ENCODE measurements around the gene ADAT3. TPM values are rescaled to one million over a fixed set of nuclear protein-coding genes. Genes with fewer than 3 reads are reported as not detected.
"Not testable (repeated sequence)": the region's sequence is repeated elsewhere in the genome, so short reads cannot be mapped to it uniquely, and the experiment has no call there.

The ADAT3 gene
- polyA plus RNA-seq, 2 donors: 6.4 to 6.9 TPM

GRCh38 chr19:1882786-1883692, 22.2 kb upstream of the ADAT3 start:
- Histone ChIP-seq H3K4me1 (ENCODE audit: control insufficient read depth in 2 of 2, insufficient read depth in 2 of 2, low read length in 1 of 2) (peaks cover 18 to 28% of the 10 kb centered on the region in 2 donors), H3K4me3 (ENCODE audit: low read depth in 1 of 2, low read length in 2 of 2) (peak overlapping the region in 1 of 2 donors; percentile 91), H3K27me3 (ENCODE audit: control insufficient read depth in 1 of 2, insufficient read depth in 2 of 2, low read length in 2 of 2) (no peaks in the 10 kb centered on the region), H3K36me3 (ENCODE audit: control insufficient read depth in 2 of 2, insufficient read depth in 2 of 2, low read length in 1 of 2) (peaks cover 0 to 3% of the 10 kb centered on the region in 2 donors), H3K9me3 (ENCODE audit: control insufficient read depth in 2 of 2, insufficient read depth in 1 of 2, low read depth in 1 of 2, low read length in 1 of 2) (no peaks in the 10 kb centered on the region), H3K27ac (ENCODE audit: low read depth in 2 of 2, low read length in 1 of 2) (peak overlapping the region; percentile 88 to 92)
- WGBS, 2 donors: 59 to 62% methylated on average over 25 of the region's 25 CpGs

- peaks cover 18 to 28% of the 10 kb centered on the region in 2 donors for H3K4me1 ChIP-seq (ENCODE audit: control insufficient read depth in 2 of 2, insufficient read depth in 2 of 2, low read length in 1 of 2)
- H3K9me3 ChIP-seq (ENCODE audit: control insufficient read depth in 2 of 2, insufficient read depth in 1 of 2, low read depth in 1 of 2, low read length in 1 of 2): no peaks in the 10 kb centered on the region
- H3K27me3 ChIP-seq (ENCODE audit: control insufficient read depth in 1 of 2, insufficient read depth in 2 of 2, low read length in 2 of 2): no peaks in the 10 kb centered on the region
- peak overlapping the region; percentile 84 to 91 for H3K4me3 ChIP-seq (ENCODE audit: low read depth in 1 of 2, low read length in 2 of 2)
- 16 to 19% methylated on average over 8 of the region's 8 CpGs for WGBS, 2 donors
- H3K36me3 ChIP-seq (ENCODE audit: control insufficient read depth in 2 of 2, insufficient read depth in 2 of 2, low read length in 1 of 2): peaks cover 0 to 3% of the 10 kb centered on the region in 2 donors
- peak overlapping the region; percentile 88 to 92 for H3K27ac ChIP-seq (ENCODE audit: low read depth in 2 of 2, low read length in 1 of 2)
These were observed 21.4 kb upstream of the ADAT3 start for GRCh38 chr19:1883784-1884183.

- peaks cover 0 to 3% of the 10 kb centered on the region in 2 donors for H3K36me3 ChIP-seq (ENCODE audit: control insufficient read depth in 2 of 2, insufficient read depth in 2 of 2, low read length in 1 of 2)
- H3K4me3 ChIP-seq (ENCODE audit: low read depth in 1 of 2, low read length in 2 of 2): peak overlapping the region; percentile 84 to 91
- H3K27ac ChIP-seq (ENCODE audit: low read depth in 2 of 2, low read length in 1 of 2): peak overlapping the region; percentile 88 to 92
- 1 to 2% methylated on average over 11 of the region's 11 CpGs for WGBS, 2 donors
- peaks cover 18 to 28% of the 10 kb centered on the region in 2 donors for H3K4me1 ChIP-seq (ENCODE audit: control insufficient read depth in 2 of 2, insufficient read depth in 2 of 2, low read length in 1 of 2)
- no peaks in the 10 kb centered on the region for H3K9me3 ChIP-seq (ENCODE audit: control insufficient read depth in 2 of 2, insufficient read depth in 1 of 2, low read depth in 1 of 2, low read length in 1 of 2)
- H3K27me3 ChIP-seq (ENCODE audit: control insufficient read depth in 1 of 2, insufficient read depth in 2 of 2, low read length in 2 of 2): no peaks in the 10 kb centered on the region
These were observed 20.9 kb upstream of the ADAT3 start for GRCh38 chr19:1884291-1884718.

GRCh38 chr19:1884719-1885334, 20.4 kb upstream of the ADAT3 start:
- Histone ChIP-seq H3K36me3 (ENCODE audit: control insufficient read depth in 2 of 2, insufficient read depth in 2 of 2, low read length in 1 of 2) (peaks cover 0 to 3% of the 10 kb centered on the region in 2 donors), H3K27me3 (ENCODE audit: control insufficient read depth in 1 of 2, insufficient read depth in 2 of 2, low read length in 2 of 2) (no peaks in the 10 kb centered on the region), H3K4me1 (ENCODE audit: control insufficient read depth in 2 of 2, insufficient read depth in 2 of 2, low read length in 1 of 2) (peaks cover 18 to 28% of the 10 kb centered on the region in 2 donors), H3K27ac (ENCODE audit: low read depth in 2 of 2, low read length in 1 of 2) (peak overlapping the region; percentile 88 to 92), H3K4me3 (ENCODE audit: low read depth in 1 of 2, low read length in 2 of 2) (peak overlapping the region; percentile 84 to 91), H3K9me3 (ENCODE audit: control insufficient read depth in 2 of 2, insufficient read depth in 1 of 2, low read depth in 1 of 2, low read length in 1 of 2) (no peaks in the 10 kb centered on the region)
- 0 to 1% methylated on average over 49 to 56 of the region's 56 CpGs for WGBS, 2 donors

- H3K9me3 ChIP-seq (ENCODE audit: control insufficient read depth in 2 of 2, insufficient read depth in 1 of 2, low read depth in 1 of 2, low read length in 1 of 2); H3K27me3 ChIP-seq (ENCODE audit: control insufficient read depth in 1 of 2, insufficient read depth in 2 of 2, low read length in 2 of 2); H3K36me3 ChIP-seq (ENCODE audit: control insufficient read depth in 2 of 2, insufficient read depth in 2 of 2, low read length in 1 of 2): not testable (repeated sequence)
- Histone ChIP-seq H3K4me1 (ENCODE audit: control insufficient read depth in 2 of 2, insufficient read depth in 2 of 2, low read length in 1 of 2) (peaks cover 18 to 24% of the 10 kb centered on the region in 2 donors), H3K27ac (ENCODE audit: low read depth in 2 of 2, low read length in 1 of 2) (peak within 1 kb of the TSS; percentile 88 to 92), H3K4me3 (ENCODE audit: low read depth in 1 of 2, low read length in 2 of 2) (peak within 1 kb of the TSS; percentile 84 to 91)
- 21 to 28% methylated on average over 34 to 46 of the region's 46 CpGs for WGBS, 2 donors
These were observed 19.6 kb upstream of the ADAT3 start, which contains the start of gene ABHD17A for GRCh38 chr19:1885398-1886119. TSS of gene ABHD17A (minus strand) at chr19:1885496. CDS start at chr19:1881566, 3,930 bp downstream.

- not testable (repeated sequence) for H3K9me3 ChIP-seq (ENCODE audit: control insufficient read depth in 2 of 2, insufficient read depth in 1 of 2, low read depth in 1 of 2, low read length in 1 of 2); H3K27ac ChIP-seq (ENCODE audit: low read depth in 2 of 2, low read length in 1 of 2); H3K36me3 ChIP-seq (ENCODE audit: control insufficient read depth in 2 of 2, insufficient read depth in 2 of 2, low read length in 1 of 2); H3K4me3 ChIP-seq (ENCODE audit: low read depth in 1 of 2, low read length in 2 of 2); H3K27me3 ChIP-seq (ENCODE audit: control insufficient read depth in 1 of 2, insufficient read depth in 2 of 2, low read length in 2 of 2)
- 91 to 93% methylated on average over 15 of the region's 15 CpGs for WGBS, 2 donors
- H3K4me1 ChIP-seq (ENCODE audit: control insufficient read depth in 2 of 2, insufficient read depth in 2 of 2, low read length in 1 of 2): peaks cover 15 to 19% of the 10 kb centered on the region in 2 donors
These were observed 18.8 kb upstream of the ADAT3 start for GRCh38 chr19:1886360-1886759.

- Histone ChIP-seq H3K4me1 (ENCODE audit: control insufficient read depth in 2 of 2, insufficient read depth in 2 of 2, low read length in 1 of 2) (peaks cover 8 to 12% of the 10 kb centered on the region in 2 donors), H3K9me3 (ENCODE audit: control insufficient read depth in 2 of 2, insufficient read depth in 1 of 2, low read depth in 1 of 2, low read length in 1 of 2) (no peaks in the 10 kb centered on the region), H3K27ac (ENCODE audit: low read depth in 2 of 2, low read length in 1 of 2) (no peak overlapping the region), H3K36me3 (ENCODE audit: control insufficient read depth in 2 of 2, insufficient read depth in 2 of 2, low read length in 1 of 2) (no peaks in the 10 kb centered on the region), H3K27me3 (ENCODE audit: control insufficient read depth in 1 of 2, insufficient read depth in 2 of 2, low read length in 2 of 2) (no peaks in the 10 kb centered on the region), H3K4me3 (ENCODE audit: low read depth in 1 of 2, low read length in 2 of 2) (no peak overlapping the region)
- WGBS, 2 donors: 80 to 84% methylated on average over 5 of the region's 5 CpGs
These were observed 16.8 kb upstream of the ADAT3 start for GRCh38 chr19:1888385-1888784.

- 91 to 95% methylated on average over 1 of the region's 1 CpG for WGBS, 2 donors
- Histone ChIP-seq H3K9me3 (ENCODE audit: control insufficient read depth in 2 of 2, insufficient read depth in 1 of 2, low read depth in 1 of 2, low read length in 1 of 2) (no peaks in the 10 kb centered on the region), H3K4me3 (ENCODE audit: low read depth in 1 of 2, low read length in 2 of 2) (no peak overlapping the region), H3K27me3 (ENCODE audit: control insufficient read depth in 1 of 2, insufficient read depth in 2 of 2, low read length in 2 of 2) (no peaks in the 10 kb centered on the region), H3K4me1 (ENCODE audit: control insufficient read depth in 2 of 2, insufficient read depth in 2 of 2, low read length in 1 of 2) (no peaks in the 10 kb centered on the region), H3K36me3 (ENCODE audit: control insufficient read depth in 2 of 2, insufficient read depth in 2 of 2, low read length in 1 of 2) (no peaks in the 10 kb centered on the region), H3K27ac (ENCODE audit: low read depth in 2 of 2, low read length in 1 of 2) (no peak overlapping the region)
These were observed 15.3 kb upstream of the ADAT3 start for GRCh38 chr19:1889907-1890306.

GRCh38 chr19:1893791-1894190, 11.4 kb upstream of the ADAT3 start:
- no peaks in the 10 kb centered on the region for H3K9me3 ChIP-seq (ENCODE audit: control insufficient read depth in 2 of 2, insufficient read depth in 1 of 2, low read depth in 1 of 2, low read length in 1 of 2)
- WGBS, 2 donors: 83 to 86% methylated on average over 17 of the region's 17 CpGs
- no peak overlapping the region for H3K27ac ChIP-seq (ENCODE audit: low read depth in 2 of 2, low read length in 1 of 2)

More at GRCh38 chr19:1893791-1894190, 11.4 kb upstream of the ADAT3 start:
- Histone ChIP-seq H3K4me3 (ENCODE audit: low read depth in 1 of 2, low read length in 2 of 2) (no peak overlapping the region), H3K27me3 (ENCODE audit: control insufficient read depth in 1 of 2, insufficient read depth in 2 of 2, low read length in 2 of 2) (no peaks in the 10 kb centered on the region), H3K36me3 (ENCODE audit: control insufficient read depth in 2 of 2, insufficient read depth in 2 of 2, low read length in 1 of 2) (no peaks in the 10 kb centered on the region), H3K4me1 (ENCODE audit: control insufficient read depth in 2 of 2, insufficient read depth in 2 of 2, low read length in 1 of 2) (no peaks in the 10 kb centered on the region)
